Activated CD4-positive, alpha-beta T cell treated with anti-CD3 and anti-CD28 coated beads, Interleukin-2, Interleukin-4, amounts not matched to agents 100 ng/mL and 50 ng/mL, durations not matched to agents 16 hours and 8 hours (primary cell): ENCODE measurements around the gene SOBP.

ENCODE experiments used
- DNase-seq: peaks from one replicate; pipeline ENCODE4 v3.0.0-alpha.2; 2020; ENCODE audit warnings: low spot score

SOBP gene

GRCh38 chr6:107585815-107586435 is 96.0 kb downstream of the SOBP start:
- DNase-seq = no peak

GRCh38 chr6:107587451-107587850 is 97.5 kb downstream of the SOBP start:
- no peak for DNase-seq

- DNase-seq = no peak
Observed at GRCh38 chr6:107589199-107589598, 99.3 kb downstream of the SOBP start.

- DNase-seq = no peak
Observed at GRCh38 chr6:107589934-107590333, 100.0 kb downstream of the SOBP start.

- no peak for DNase-seq
Observed at GRCh38 chr6:107590378-107590777, 100.5 kb downstream of the SOBP start.

GRCh38 chr6:107591346-107591745 is 101.4 kb downstream of the SOBP start:
- DNase-seq = no peak

- no peak for DNase-seq
Observed at GRCh38 chr6:107592806-107593205, 102.9 kb downstream of the SOBP start.

- no peak for DNase-seq
Observed at GRCh38 chr6:107594736-107595135, 104.8 kb downstream of the SOBP start.

- no peak for DNase-seq
Observed at GRCh38 chr6:107598091-107598490, 108.2 kb downstream of the SOBP start.

GRCh38 chr6:107599043-107599442 is 109.1 kb downstream of the SOBP start:
- DNase-seq = no peak

- DNase-seq = no peak
Observed at GRCh38 chr6:107600121-107600520, 110.2 kb downstream of the SOBP start.

- no peak for DNase-seq
Observed at GRCh38 chr6:107600936-107601335, 111.0 kb downstream of the SOBP start.

GRCh38 chr6:107601406-107601805 is 111.5 kb downstream of the SOBP start:
- DNase-seq = no peak

GRCh38 chr6:107602321-107603005 is 112.5 kb downstream of the SOBP start:
- DNase-seq = no peak

- no peak for DNase-seq
Observed at GRCh38 chr6:107603006-107603370, 113.1 kb downstream of the SOBP start.

- no peak for DNase-seq
Observed at GRCh38 chr6:107604549-107604948, 114.6 kb downstream of the SOBP start.

GRCh38 chr6:107606407-107606806 is 116.5 kb downstream of the SOBP start:
- no peak for DNase-seq

- DNase-seq = no peak
Observed at GRCh38 chr6:107607116-107607515, 117.2 kb downstream of the SOBP start.

GRCh38 chr6:107611094-107611810 is 121.3 kb downstream of the SOBP start:
- DNase-seq = no peak

- DNase-seq = no peak
Observed at GRCh38 chr6:107612762-107613415, 123.0 kb downstream of the SOBP start.

- no peak for DNase-seq
Observed at GRCh38 chr6:107613651-107614379, 123.9 kb downstream of the SOBP start.

- no peak for DNase-seq
Observed at GRCh38 chr6:107614828-107615227, 124.9 kb downstream of the SOBP start.
